Forelimb muscle (tissue), 1 donor: ENCODE results near the gene FTCDNL1. TPM values are rescaled to one million over a fixed set of nuclear protein-coding genes. Genes with fewer than 3 reads are reported as not detected.

Source experiments
- DNase-seq: peaks from one replicate; pipeline ENCODE4 v3.0.0-alpha.2; 2013; ENCODE audit warnings: low read depth
- polyA plus RNA-seq: library from polyadenylated mRNA; unstranded; fragments of 120-200 nt; gene quantifications from one replicate; pipeline ENCODE4 v1.2.1, GENCODE V29; 2013; ENCODE audit not compliant: insufficient read length

FTCDNL1 gene
- polyA plus RNA-seq, 1 donor: 1.4 TPM

- DNase-seq: peak; percentile 28
Measured at GRCh38 chr2:199791326-199791725, 59.7 kb downstream of the FTCDNL1 start.

DNA sequence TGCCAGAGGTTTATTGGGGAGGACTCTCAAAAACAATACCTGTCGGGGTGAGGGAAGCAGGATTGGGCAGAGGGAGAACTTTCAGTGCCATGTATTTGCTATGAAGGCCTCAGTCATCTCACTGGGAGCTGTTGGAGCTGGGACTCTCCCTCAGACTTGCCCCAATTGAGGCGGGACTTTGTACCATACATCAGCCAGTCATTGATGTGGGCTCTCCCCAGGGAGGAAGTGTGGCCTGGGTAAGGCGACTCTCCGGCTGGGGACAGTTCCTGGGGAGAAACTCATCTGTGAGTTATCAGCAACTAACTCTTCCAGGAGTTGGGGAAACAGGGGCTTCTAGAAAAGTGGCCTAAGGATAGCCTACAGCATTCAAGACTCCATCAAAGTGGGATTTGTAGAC lies 66.5 kb downstream of the FTCDNL1 start:
- no peak for DNase-seq

DNA sequence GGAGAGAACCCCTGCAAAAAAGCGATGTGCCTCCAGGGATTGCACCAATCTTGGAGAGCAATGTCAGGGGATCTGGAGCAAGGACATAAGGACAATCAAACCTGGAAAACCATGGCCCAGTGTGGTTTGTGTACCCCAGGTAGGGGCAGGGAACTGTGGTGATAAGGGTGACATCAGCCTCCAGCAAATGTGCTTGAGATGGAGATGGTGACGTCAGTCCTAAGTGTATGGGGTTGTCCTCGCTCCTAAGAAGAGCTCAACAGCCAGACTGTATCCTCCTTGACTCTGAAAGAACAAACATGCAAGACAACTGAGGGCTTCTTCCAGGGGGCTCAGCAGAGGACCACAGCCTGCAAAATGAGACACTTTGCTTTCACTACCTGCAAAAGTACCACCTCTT lies 71.4 kb downstream of the FTCDNL1 start:
- DNase-seq: no peak

- no peak for DNase-seq
Measured at GRCh38 chr2:199778655-199779054, 72.3 kb downstream of the FTCDNL1 start.

DNA sequence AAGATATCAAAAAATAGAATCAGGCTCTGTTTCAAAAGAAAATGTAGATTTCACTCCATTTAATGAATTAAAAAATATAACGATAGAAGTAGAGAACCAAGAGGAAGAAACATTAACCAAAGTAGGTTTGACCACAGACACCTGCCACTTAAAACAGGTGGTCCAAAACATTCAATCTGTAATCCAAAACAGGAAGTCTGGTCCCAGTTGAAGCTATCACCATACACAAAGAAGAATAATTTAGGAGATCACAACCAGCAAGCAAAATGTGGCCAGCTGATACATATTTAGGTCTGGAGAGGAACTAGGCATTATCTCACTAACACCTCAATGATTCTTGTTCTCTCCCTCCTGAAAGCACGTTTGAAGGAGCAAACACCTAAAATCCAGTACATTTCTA lies 73.1 kb downstream of the FTCDNL1 start:
- no peak for DNase-seq

- DNase-seq: no peak
Measured at GRCh38 chr2:199777315-199777714, 73.7 kb downstream of the FTCDNL1 start.

DNA sequence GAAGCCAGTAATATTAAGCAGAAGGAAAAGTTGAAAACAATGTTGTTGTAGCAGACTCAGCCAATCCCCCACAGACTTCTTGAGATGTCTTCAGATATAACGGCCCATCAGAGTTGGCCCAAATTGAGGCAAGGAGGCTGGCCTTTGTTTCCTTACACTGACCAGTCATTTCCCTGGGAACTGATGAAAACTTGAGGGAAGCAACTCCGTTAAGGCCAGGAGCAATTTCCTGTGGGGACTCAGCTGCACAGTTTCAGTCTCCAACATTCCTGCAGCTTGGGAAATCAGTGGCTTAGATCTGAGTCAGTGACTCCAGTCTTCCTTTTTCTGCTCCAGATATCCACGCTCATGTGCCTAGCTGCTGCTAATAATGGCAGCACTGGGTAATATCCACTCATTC lies 75.7 kb downstream of the FTCDNL1 start:
- DNase-seq: peak; percentile 26

DNA sequence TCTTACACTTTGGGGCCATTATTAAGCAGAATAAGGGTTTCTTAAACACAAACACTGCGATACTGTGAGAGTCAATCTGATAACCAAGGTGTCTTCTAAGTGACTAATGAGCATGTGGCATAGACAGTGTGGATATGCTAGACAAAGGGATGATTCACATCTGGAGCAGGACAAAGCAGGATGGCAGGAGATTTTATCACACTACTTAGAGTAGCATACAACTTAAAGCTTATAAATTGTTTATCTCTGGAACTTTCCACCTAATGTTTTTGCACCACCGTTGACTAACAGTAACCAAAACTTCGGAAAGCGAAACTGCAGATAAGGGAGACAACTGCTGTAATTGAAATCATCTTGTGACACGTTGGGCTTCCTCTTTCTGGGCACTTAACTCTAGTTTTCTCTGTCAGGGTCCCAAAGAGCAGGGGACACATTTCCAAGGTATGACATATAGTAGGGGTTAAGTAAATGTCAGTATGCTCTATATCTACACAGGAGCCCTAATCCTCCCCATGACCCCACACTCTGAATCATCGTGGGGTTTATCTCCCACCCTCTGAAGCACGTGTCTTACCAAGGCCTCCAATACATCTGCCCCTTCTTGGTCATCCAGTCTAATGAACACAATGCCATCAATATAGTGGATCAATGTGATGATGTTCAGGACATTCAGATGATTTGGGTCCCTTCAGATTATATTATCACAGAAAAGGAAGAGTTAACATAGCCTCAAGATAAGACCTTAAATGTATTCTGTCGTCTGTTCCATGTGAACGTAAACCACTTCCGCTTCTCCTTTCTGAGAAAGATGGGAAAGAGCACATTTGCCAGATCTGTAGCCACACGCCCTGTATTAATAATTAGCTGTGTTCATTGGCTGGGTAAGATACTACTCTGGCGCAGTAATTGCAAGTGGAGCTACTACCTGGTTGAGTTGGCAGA lies 78.7 kb downstream of the FTCDNL1 start:
- no peak for DNase-seq

DNA sequence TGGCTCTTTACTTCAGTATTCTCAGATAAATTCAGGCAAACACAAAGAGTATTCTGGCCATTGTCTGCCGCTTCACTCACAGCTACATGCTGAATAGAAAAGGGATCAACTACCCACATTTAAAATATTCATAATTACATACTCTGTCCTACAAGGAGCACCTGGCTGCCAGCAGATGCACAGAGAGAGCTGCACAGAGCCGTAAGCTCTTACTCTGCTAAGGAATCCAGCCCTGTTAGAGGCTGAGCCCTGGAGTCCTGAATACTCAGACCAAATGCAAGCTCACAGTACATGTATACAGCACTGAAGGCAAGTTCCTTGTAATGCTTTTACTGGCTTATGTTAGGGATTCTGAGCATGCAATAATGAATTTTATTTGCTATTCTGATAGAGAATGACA lies 80.3 kb downstream of the FTCDNL1 start:
- DNase-seq: no peak

DNA sequence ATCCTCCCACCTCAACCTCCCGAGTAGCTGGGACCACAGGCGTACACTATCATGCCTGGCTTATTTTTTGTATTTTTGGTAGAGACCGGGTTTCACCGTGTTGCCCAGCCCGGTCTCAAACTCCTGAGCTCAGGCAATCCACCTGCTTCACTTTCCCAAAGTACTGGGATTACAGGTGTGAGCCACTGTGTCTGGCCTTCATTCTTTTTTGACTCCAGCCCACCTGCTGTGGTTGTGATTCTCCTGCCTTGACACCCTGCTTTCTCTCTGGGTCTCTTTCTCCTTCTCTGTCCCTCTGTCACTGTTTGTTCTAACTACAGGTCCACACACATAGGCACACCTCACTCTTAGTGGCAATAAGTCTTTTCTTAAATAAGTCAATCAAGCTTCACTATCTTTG lies 85.3 kb downstream of the FTCDNL1 start:
- DNase-seq: no peak

GRCh38 chr2:199764273-199764800 lies 86.7 kb downstream of the FTCDNL1 start:
- no peak for DNase-seq

DNA sequence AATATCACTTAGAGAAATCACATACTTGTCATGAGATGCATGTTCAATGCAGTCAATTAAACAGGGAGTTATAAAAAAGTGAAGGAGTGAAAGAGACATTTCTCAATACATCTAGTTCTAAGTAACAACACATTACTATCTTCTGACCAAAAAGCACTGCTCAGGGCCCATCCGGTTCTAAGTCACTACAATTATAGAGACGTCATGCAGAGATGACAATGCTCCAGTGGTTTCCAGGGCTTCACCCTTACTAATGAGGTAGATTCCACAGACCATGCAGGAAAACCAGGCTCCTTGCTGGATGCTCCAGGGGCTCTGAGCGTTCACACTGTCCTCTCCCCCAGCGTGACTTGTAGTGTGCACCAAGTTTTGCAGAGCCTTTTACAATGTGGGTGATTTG lies 88.0 kb downstream of the FTCDNL1 start:
- no peak for DNase-seq

DNA sequence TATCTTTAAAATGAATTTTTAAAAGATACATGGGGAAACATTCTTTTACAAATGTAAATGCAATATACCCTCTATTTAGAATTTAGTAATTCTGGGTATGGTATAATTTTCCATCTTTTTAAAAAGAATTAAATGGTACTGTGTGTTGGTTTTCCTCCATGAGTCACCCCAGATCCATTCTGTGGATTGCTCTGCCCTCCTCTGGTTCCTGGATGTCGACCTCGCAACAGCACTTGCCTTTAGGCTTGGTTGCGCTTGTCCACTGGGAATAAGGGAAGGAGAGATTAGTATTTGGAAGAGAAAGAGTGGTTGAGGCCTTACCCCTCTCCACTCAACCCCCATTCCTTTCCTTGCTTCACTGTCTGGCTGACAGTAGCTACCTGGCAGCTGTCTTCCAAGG lies 90.4 kb downstream of the FTCDNL1 start:
- DNase-seq: no peak

DNA sequence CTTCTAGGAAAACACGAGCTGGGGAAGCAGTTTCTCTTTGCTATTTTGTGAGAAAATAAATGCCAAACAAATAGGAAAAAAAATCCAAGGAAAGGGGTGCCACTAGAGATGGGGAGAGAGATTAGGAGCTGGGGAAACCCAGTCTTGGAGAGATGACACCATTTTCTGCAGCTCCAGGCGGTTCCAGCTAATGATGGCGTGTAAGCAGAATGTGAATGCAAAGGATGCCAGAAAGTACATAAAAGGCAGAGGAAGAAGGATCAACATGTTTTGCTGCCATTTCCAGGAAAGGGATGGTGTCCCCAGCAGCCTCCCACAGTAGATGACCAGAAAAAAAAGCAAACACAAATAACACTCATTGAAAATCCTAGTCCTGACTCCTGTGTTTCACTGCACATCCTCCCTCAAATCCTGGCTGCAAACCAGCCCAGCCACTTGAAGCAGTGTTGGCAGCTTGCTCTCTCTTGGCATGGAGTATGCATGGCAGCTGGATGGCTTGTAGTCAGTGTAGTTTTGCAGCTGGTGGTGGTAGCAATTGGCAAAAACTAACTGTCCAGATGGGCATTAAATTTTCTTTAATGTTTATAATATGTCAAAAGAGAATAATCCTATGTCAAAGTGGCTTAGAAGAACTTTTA lies 93.6 kb downstream of the FTCDNL1 start:
- DNase-seq: no peak

- no peak for DNase-seq
Measured at GRCh38 chr2:199756743-199757142, 94.2 kb downstream of the FTCDNL1 start.

DNA sequence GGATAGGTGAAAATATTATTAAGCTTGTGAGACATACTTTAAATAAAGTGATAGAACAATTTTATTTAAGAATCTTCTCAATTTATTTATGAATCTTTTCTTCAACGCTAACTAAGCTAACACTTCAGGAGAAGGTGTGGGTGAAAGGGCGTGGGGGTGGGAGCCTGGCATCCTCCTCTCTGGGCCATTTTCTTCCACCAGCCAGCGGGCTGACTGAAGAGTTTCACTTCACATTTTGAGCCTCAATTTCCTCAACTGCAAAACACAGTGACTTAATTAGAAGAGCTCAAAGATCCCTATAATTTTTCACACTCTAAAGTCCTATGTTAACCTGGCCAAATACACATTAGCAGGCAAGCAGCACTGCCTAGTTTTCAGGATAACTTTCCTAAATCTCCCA lies 94.8 kb downstream of the FTCDNL1 start:
- no peak for DNase-seq

- DNase-seq: no peak
Measured at GRCh38 chr2:199754766-199755165, 96.2 kb downstream of the FTCDNL1 start.

- DNase-seq: no peak
Measured at GRCh38 chr2:199751492-199752120, 99.4 kb downstream of the FTCDNL1 start.

DNA sequence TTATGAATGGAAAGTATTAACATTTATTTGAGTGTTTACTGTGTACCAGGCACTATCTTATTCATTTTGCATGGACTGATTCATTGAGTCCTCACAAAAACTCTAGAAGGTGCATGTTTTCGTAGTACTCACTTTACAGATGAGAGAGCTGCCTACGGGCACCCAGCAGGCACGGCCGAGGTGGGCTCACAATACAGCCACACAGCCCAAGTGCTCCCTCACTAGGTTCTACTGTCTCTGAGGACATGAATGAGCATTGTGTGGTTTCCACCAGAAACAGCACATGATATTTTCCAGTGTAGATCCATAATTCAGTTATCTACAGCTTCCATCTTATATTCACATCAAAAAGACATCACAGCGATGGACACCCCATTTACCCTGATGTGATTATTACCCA lies 101.4 kb downstream of the FTCDNL1 start:
- DNase-seq: no peak

DNA sequence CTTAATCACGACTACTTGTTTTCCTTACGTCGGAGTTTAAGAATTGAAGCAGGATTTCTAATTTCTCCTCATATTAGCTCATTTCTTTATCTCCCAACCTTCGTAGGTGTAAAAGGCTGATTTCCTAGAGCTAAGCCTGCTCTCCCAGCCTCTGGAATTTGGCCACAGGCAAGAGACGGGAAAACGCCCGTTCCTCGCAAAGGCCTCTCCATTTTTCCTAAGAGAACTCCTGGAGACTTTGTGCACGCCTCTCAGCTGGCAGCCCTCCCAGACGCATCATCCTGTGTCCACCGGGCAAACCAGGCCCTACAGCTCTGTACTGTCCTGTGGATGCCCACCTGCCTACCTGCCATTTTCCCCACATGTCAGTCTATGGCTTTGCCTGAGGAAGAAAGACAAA lies 106.3 kb downstream of the FTCDNL1 start:
- DNase-seq: no peak

DNA sequence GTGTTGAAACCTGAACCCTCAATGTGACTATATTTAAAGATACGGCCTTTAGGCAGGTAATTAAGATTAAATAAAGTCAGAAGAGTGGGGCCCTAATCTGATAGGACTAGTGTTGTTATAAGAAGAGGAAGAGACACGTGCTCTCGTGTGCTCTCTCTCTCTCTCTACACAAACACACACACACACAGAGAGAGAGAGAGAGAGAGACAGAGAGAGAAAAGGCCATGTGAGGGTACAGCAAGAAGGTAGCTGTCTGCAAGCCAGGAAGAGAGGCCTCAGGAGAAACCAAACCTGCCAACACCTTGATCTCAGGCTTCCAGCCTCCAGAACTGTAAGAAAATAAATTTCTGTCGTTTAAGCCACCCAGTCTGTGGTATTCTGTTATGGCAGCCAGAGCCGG lies 106.7 kb downstream of the FTCDNL1 start:
- no peak for DNase-seq

GRCh38 chr2:199743415-199744120 lies 107.4 kb downstream of the FTCDNL1 start:
- DNase-seq: no peak
